ENCODE measurements around the gene RAE1.

Gene RAE1

GRCh38 chr20:57402206-57403125 is 51.4 kb downstream of the RAE1 start:
- no peak for DNase-seq

- no peak for DNase-seq
Observed at GRCh38 chr20:57403216-57403615, 52.2 kb downstream of the RAE1 start.

GRCh38 chr20:57404006-57404405 is 53.0 kb downstream of the RAE1 start:
- DNase-seq = no peak

- no peak for DNase-seq
Observed at GRCh38 chr20:57404419-57405072, 53.5 kb downstream of the RAE1 start.

GRCh38 chr20:57405236-57406016 is 54.4 kb downstream of the RAE1 start:
- no peak for DNase-seq

GRCh38 chr20:57407541-57407956 is 56.5 kb downstream of the RAE1 start:
- DNase-seq = no peak

GRCh38 chr20:57408131-57408530 is 57.1 kb downstream of the RAE1 start:
- peak; percentile 33 for DNase-seq

- DNase-seq = no peak
Observed at GRCh38 chr20:57408536-57409233, 57.6 kb downstream of the RAE1 start.

- no peak for DNase-seq
Observed at GRCh38 chr20:57409316-57409671, 58.2 kb downstream of the RAE1 start.

GRCh38 chr20:57409672-57410397 is 58.8 kb downstream of the RAE1 start:
- DNase-seq = no peak

- no peak for DNase-seq
Observed at GRCh38 chr20:57410398-57410920, 59.4 kb downstream of the RAE1 start.

GRCh38 chr20:57410924-57411323 is 59.9 kb downstream of the RAE1 start:
- no peak for DNase-seq

GRCh38 chr20:57411406-57412283 is 60.6 kb downstream of the RAE1 start:
- DNase-seq = no peak

GRCh38 chr20:57412347-57413029 is 61.4 kb downstream of the RAE1 start:
- no peak for DNase-seq

GRCh38 chr20:57413986-57414385 is 62.9 kb downstream of the RAE1 start:
- DNase-seq = no peak

- peak; percentile 51 for DNase-seq
Observed at GRCh38 chr20:57414867-57415592, 64.0 kb downstream of the RAE1 start.

GRCh38 chr20:57415771-57416170 is 64.7 kb downstream of the RAE1 start:
- no peak for DNase-seq

- no peak for DNase-seq
Observed at GRCh38 chr20:57416296-57417022, 65.4 kb downstream of the RAE1 start.
